ENCODE measurements around the gene OR1I1.
"Not testable (repeated sequence)": the region's sequence is repeated elsewhere in the genome, so short reads cannot be mapped to it uniquely, and the experiment has no call there.

OR1I1 gene, protein sequence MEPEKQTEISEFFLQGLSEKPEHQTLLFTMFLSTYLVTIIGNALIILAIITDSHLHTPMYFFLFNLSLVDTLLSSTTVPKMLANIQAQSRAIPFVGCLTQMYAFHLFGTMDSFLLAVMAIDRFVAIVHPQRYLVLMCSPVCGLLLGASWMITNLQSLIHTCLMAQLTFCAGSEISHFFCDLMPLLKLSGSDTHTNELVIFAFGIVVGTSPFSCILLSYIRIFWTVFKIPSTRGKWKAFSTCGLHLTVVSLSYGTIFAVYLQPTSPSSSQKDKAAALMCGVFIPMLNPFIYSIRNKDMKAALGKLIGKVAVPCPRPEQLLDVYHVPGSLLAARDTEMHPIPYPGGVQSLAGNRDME
- total RNA-seq: 0 reads per million in 4 experiments

- no peak for DNase-seq
These were observed at the start of gene OR1I1 for GRCh38 chr19:15081911-15082310. TSS of gene OR1I1 (plus strand) at chr19:15082211. CDS start at chr19:15087066, 4,855 bp downstream.

DNA sequence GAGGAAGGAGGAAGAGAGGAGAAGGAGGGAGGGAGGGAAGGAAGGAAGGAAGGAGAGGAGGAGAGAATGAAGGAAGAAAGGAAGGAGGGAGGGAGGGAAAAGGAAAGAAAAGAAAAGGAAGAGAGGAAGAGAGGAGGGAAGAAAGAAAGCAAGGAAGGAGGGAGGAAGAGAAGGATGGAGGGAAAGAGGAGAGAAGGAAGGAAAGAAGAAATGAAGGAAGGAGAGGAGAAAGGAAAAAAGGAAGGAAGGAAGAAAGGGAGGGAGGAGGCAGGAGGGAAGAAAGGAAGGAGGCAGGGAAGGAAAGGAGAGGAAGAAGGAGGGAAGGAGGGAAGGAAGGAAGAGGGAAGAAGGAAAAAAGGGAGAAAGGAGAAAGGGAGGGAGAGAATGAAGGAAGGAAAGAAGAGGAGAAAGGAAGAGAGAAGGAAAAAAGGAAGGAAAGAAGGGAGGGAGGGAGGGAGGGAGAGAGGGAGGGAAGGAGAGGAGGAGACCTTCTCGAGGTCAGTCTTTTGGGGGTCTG, 46.2 kb upstream of the OR1I1 start:
- DNase-seq: no peak

- DNase-seq: no peak
These were observed 44.4 kb upstream of the OR1I1 start for GRCh38 chr19:15037586-15037985.

DNA sequence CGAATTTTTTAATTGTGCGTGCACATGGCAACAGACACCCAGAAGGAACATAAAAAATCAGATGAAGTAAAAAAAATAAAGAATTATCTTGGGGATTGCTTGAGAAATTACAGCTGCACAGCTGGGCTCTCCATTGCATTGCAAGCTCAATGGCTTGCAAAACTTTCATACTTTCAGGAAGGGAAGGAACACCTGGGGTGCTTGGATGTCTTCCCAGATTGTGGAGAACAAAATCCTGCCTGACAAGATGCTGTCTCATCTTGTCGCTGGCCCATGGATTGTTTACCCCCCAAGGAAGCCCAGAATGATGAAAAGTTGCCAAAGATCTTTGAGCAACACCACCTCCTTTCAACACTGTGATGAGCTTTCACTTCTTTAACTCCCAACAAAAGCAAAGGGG, 43.7 kb upstream of the OR1I1 start:
- no peak for DNase-seq

DNA sequence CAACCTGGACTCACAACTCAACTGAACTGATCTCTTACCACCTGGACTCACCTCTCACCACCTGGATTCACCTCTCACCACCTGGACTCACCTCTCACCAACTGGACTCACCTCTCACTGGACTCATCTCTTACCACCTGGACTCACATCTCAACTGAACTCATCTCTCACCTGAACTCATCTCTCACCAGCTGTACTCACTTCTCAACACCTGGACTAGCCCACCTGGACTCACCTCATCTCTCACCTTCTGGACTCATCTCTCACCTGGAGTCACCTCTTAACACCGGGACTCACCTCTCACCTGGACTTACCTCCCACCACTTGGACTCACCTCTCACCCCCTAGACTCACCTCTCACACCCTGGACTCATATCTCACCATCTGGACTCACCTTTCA, 40.0 kb upstream of the OR1I1 start:
- DNase-seq: no peak

DNA sequence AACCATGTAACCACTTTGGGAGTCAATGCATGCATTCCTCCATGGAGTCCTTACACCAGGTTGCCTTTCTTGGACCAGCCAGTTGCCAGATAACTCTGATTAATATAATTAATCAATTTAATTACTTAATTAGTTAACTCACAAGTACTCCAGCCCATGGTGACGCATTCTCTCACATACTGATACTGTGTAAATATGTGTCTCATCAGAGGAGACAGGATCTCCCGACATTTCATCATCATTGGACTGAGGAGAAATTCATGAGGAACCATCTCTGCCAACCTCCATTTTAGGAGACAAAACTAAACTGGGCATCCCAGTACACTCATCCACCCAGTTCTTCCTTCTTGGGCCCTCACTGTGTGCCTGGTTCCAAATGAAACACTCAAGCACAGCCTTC, 39.2 kb upstream of the OR1I1 start:
- DNase-seq: no peak

GRCh38 chr19:15045506-15045905, 36.5 kb upstream of the OR1I1 start:
- DNase-seq: no peak

GRCh38 chr19:15047680-15048079, 34.3 kb upstream of the OR1I1 start:
- no peak for DNase-seq

DNA sequence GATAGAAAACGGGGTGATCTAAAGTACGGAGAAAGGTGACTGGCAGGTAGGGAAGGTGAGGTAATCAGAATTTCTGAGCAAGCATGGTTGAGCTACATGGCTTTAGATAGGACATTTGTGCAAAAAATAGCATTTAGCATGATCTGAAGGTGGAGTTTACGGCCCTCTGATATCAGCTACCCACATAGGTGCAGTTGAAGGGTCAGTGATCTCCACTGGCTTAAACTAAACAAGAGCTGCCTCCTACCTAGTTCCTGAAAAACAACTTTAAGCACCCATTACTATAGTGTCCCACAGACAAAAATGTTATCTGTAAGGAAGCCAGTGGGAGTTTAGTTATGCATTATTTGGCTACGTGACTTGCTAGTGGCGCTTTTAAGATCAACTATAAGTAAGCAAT, 33.9 kb upstream of the OR1I1 start:
- no peak for DNase-seq

DNA sequence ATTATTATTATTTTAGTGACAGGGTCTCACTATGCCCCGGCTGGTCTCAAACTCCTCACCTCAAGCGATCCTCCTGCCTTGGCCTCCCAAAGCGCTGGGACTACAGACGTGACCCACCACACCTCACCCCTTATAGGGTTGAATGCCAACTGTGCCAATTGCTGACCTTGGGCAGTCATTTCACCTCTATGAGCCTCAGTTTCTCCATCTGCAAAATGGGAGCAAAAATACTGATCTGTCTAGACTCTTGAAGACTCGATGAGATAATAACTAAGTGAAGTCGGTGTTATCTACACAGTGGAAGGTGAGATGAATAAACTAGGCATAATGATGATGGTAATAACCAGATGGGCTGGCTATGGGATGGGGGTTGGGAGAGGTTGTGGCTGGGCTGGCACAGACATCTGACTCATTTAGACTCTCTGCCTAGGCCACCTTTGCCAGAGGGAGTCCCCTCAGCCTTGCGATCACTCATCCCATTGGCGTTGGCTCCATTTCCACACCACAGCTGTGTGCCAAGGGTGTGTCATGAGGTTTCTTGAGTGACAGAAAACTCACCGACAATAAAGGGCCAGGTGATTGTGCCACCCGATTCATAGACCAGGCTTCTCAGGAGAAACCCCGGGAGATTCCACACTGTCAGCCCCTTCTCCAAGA, 33.0 kb upstream of the OR1I1 start, which contains the start of gene CASP14:
CASP14 (plus strand) TSS at position 596 of the 657 bp plus-strand sequence. CDS start 2,772 bp downstream, outside the sequence.
- no peak for DNase-seq

- DNase-seq: no peak
These were observed 31.4 kb upstream of the OR1I1 start for GRCh38 chr19:15050639-15051038.

DNA sequence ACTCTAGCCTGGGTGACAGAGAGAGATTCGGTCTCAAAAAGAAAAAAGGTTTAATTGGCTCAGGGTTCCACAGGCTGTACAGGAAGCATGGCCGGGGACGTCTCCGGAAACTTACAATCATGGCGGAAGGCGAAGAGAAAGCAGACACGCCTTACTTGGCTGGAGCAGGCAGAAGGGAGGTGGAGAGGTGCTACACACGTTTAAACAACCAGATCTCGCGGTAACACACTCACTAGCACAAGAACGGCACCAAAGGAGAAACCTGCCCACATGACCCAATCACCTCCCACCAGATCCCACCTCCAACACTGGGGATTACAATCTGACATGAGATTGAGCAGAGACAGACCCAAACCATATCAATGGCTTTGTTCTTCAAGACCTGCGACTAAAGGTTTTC, 20.0 kb upstream of the OR1I1 start:
- DNase-seq: no peak

- DNase-seq: not testable (repeated sequence)
These were observed 11.6 kb upstream of the OR1I1 start for GRCh38 chr19:15070386-15070785.

GRCh38 chr19:15072930-15073647, 8.9 kb upstream of the OR1I1 start:
- no peak for DNase-seq

DNA sequence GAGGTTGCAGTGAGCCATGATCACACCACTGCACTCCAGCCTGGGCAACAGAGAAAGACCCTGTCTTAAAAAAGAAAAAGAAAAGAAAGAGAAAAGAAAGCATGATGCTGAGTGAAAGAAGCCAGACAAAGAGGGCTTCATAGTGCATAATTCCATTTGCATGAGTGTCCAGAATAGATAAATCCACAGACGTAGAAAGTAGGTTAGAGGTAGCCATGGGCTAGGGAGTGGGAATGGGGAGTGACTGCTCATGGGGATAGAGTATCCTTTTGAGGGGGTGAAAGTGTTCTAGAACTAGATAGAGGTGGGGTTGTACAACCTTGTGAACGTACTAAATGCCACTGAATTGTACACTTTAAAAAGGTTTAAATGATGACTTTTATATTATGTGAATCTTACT, 7.6 kb upstream of the OR1I1 start:
- DNase-seq: no peak

GRCh38 chr19:15075806-15076205, 6.2 kb upstream of the OR1I1 start:
- no peak for DNase-seq

DNA sequence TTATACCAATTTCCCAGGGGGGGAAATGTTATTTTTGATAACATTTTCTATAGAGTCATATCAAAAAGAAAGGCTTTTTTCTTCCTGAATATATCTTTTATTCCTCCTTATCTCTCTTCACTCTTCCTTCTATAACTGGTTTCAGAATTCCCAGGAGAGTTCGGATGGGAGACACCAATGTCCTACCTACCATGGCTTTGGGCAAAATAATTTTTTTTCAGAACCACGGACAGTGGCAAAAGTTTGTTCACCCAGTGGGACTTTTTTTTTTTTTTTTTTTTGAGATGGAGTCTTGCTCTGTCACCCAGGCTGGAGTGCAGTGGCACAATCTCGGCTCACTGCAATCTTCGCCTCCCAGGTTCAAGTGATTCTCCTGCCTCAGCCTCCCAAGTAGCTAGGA, 2.0 kb upstream of the OR1I1 start:
- not testable (repeated sequence) for DNase-seq

DNA sequence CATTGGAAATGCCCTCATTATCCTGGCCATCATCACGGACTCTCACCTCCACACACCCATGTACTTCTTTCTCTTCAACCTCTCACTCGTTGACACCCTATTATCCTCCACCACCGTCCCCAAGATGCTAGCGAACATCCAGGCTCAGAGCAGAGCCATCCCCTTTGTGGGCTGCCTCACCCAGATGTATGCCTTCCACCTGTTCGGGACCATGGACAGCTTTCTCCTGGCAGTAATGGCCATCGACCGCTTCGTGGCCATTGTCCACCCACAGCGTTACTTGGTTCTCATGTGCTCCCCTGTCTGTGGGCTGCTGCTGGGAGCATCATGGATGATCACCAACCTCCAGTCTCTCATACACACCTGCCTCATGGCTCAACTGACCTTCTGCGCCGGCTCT, 5.2 kb downstream of the OR1I1 start:
- no peak for DNase-seq

DNA sequence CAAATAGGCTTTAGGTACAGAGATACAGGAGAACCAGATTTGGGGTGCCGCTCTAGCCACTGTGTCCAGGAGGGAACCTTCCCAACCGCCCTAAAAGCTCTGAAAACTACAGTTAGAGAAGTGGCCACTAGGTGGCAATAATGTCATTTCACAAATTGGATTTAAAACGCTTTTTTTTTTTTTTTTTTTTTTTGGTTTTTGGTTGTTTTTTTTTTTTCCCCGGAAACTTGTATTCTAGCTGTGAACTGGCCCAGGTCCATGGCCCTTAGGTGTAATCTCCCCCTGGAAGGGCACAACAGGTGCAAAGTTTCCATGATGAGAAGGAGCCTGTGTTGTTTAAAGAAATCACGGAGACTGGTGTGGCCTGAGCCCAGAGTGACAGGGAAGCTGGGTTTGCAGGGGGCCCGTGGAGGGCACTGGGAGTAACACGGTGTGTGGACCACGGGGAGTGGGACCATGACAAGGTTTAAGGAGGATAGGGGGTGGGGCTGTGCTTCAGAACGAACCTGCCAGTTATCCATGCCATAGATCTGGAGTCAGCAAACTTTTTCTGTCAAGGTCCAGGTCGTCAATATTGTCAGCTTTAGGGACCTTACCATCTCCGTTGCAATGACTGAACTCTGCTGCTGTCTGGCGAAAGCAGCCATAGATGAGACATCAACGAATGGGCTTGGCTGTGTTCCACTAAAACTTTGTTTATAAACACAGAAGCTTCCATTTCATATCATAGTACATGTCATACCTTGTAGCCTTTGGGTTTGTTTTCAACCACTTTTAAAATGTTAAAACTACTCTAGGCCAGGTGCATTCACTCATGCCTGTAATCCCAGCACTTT, 10.1 kb downstream of the OR1I1 start:
- peak; percentile 24 for DNase-seq

- DNase-seq: no peak
These were observed 11.0 kb downstream of the OR1I1 start for GRCh38 chr19:15093001-15093400.

- no peak for DNase-seq
These were observed 14.2 kb downstream of the OR1I1 start for GRCh38 chr19:15096223-15096622.

GRCh38 chr19:15097980-15098379, 16.0 kb downstream of the OR1I1 start:
- not testable (repeated sequence) for DNase-seq
